Lower leg skin (tissue), 3 donors: ENCODE data around the gene GIPC3.

Source experiments
- POLR2A ChIP-seq, 2 donors: fragments of 450-650 bp; IDR thresholded peaks; one replicate each; pipeline ENCODE4 v1.6.1; 2016 to 2017; ENCODE audit warnings: antibody characterized with exemption in 2 of 2, mild to moderate bottlenecking in 1 of 2, moderate library complexity in 1 of 2
- TF ChIP-seq, protein P1 (sequence below), 3 donors: fragments of 450-650 bp; IDR thresholded peaks; one replicate each; pipeline ENCODE4 v1.5.1; 2016; ENCODE audit warnings: antibody characterized with exemption in 3 of 3, mild to moderate bottlenecking in 3 of 3, moderate library complexity in 2 of 3

DNA sequence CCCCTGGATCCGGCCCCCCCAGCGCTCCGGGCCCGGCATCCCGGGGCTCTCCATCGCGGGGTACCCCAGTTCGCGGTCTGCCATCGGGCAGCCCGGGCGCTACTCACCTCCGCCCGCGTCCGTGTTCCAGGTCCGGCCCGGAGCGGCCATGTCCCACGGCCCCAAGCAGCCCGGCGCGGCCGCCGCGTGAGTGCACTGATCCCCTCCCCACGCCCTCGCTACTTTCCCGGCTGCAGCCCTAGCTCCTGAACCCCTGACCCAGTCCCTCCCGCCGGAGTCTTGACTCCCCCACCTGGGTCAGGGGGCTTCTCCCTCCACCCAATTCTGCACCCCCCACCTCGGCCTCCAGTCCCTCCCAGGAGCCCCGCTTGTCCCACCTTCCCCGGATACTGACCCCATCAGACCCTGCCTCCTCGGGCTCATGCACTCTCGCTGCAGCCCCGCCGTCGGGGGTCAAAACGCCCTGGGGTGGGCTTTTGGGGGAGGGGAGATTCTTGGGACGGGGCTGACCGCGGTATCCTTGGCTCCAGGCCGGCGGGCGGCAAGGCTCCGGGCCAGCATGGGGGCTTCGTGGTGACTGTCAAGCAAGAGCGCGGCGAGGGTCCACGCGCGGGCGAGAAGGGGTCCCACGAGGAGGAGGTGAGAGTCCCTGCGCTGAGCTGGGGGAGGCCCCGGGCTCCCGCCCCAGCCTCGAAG, 12.0 kb upstream of the GIPC3 start:
- TF ChIP-seq, protein P1, sequence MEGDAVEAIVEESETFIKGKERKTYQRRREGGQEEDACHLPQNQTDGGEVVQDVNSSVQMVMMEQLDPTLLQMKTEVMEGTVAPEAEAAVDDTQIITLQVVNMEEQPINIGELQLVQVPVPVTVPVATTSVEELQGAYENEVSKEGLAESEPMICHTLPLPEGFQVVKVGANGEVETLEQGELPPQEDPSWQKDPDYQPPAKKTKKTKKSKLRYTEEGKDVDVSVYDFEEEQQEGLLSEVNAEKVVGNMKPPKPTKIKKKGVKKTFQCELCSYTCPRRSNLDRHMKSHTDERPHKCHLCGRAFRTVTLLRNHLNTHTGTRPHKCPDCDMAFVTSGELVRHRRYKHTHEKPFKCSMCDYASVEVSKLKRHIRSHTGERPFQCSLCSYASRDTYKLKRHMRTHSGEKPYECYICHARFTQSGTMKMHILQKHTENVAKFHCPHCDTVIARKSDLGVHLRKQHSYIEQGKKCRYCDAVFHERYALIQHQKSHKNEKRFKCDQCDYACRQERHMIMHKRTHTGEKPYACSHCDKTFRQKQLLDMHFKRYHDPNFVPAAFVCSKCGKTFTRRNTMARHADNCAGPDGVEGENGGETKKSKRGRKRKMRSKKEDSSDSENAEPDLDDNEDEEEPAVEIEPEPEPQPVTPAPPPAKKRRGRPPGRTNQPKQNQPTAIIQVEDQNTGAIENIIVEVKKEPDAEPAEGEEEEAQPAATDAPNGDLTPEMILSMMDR (IDR thresholded peaks at IDR 0.05): no peak
- TF ChIP-seq POLR2A (IDR thresholded peaks at IDR 0.05): no peak
